Stimulated activated CD4-positive, alpha-beta T cell treated with anti-CD3 and anti-CD28 coated beads, Interleukin-15, amount 100 ng/mL, for 48 hours (primary cell): ENCODE results near the gene HHIPL1.

Experiments used
- DNase-seq, 2 donors: peaks; one replicate each; pipeline ENCODE4 v3.0.0-alpha.2; 2020; ENCODE audit warnings: low read depth in 2 of 2

HHIPL1 gene

DNA sequence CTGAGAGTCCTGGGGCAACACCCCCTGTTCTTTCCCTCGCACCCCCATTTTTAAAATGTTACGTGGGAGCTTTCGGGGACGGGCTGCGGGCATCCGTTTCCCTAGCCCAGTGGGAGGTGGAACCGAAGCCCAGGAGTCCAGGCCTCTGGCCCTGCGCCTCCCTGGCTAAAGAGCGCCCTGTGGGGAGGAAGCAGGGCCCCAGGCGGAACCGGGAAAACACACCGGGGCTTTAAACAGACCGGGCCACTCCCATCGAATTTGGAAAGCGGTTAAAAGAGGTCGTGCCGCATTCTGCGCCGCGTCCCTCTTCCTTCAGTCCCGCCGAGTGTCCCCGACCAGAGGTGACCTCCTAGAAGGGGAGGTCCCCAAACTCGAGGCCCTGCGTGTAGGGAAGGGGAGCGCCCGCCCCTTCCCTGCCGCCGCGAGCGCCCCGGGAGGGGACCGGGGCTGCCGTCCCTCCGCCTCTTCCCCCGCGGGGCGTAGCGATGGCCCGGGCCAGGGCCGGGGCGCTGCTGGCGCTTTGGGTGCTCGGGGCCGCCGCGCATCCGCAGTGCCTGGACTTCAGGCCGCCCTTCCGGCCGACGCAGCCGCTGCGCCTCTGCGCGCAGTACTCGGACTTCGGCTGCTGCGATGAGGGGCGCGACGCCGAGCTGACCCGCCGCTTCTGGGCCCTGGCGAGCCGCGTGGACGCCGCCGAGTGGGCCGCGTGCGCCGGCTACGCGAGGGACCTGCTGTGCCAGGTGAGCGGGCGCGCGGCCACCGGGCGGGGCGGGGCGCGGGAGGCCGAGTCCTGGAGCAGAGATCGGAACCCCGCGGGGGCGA, at the start of gene HHIPL1:
HHIPL1 (plus strand) TSS at position 407 of the 822 bp plus-strand sequence; CDS start at position 486, 79 bp downstream.
- no peak for DNase-seq

DNA sequence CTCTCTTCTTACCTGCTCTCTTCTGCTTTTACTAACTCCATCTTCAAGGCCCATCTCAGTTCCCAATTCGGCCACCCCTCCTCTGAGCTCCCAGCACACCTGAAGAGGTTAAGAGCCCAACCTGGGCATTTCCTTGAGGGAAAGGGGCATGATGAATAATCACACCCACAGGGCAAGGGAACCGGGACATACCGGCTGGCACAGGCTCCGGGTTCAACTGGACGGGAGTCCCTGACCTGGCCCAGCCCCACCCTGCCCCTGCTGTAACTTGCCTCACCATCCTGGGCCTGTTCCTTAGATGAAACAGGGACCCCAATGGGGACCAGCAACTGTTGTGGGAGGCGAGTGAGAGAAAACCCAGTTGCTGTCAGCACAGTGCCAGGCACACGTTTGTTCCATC, 49.4 kb upstream of the HHIPL1 start:
- DNase-seq = no peak

DNA sequence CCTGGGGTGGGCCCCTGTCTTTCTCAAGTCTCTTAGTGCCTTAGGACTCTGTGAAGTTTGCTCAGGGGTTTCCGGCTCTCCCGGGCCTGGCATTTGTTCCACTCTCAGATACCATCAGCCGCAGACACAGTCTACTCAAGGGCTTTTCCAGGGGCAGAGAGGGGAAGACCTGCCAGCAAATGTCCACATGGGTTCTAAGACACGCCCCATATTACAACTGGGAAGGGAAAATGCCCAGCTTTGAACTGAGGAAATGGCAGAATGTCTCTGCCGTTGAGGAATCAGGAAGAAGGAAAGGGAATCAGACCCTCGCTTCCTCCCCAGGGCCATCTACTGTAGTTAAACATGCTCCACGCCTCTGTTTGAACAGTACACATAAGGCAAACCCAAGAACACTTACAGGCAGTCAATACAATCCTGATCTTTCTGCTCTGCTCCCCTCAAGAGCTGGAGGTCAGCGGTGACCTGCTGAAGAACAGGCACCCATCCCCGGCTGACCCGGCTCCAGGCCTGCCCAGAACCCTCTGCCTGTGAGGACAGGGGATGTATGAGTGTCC, 48.8 kb upstream of the HHIPL1 start:
- no peak for DNase-seq

- DNase-seq = no peak
Measured at GRCh38 chr14:99596772-99597171, 48.2 kb upstream of the HHIPL1 start.

DNA sequence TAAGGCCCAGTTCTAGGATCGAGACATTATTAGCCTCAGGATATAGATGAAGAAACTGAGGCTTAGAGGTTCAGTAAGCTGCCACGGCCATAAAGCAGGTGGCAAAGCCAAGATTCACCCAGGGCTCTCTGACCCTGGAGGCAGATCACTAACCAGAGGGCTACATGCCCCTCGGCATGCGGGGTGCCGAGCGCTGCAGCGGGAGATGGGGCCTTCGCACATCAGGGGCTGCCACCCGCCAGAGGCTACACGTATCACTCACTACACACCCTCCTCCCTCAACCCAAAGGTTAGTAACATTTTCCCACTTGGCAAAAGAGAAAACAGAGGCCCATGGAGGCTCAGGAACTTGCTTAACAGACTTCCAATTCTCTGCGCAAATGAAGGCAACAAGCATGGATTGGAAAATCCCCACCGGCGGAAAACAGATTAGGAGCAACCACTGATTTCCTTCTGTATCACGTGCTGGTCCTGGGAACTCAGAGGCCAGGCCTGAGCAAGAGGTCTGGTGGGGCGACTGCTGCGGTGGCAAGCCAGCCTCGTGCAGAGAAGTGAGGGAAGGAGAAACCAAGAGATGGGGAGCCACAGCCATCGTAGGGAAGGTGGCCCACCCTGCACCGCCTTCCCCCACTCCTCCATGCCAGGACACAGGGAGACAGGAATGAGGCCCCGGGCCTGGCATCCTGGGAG, 46.9 kb upstream of the HHIPL1 start:
- no peak for DNase-seq

- DNase-seq = no peak
Measured at GRCh38 chr14:99598774-99599173, 46.2 kb upstream of the HHIPL1 start.

GRCh38 chr14:99599393-99599792, 45.5 kb upstream of the HHIPL1 start:
- DNase-seq = no peak

DNA sequence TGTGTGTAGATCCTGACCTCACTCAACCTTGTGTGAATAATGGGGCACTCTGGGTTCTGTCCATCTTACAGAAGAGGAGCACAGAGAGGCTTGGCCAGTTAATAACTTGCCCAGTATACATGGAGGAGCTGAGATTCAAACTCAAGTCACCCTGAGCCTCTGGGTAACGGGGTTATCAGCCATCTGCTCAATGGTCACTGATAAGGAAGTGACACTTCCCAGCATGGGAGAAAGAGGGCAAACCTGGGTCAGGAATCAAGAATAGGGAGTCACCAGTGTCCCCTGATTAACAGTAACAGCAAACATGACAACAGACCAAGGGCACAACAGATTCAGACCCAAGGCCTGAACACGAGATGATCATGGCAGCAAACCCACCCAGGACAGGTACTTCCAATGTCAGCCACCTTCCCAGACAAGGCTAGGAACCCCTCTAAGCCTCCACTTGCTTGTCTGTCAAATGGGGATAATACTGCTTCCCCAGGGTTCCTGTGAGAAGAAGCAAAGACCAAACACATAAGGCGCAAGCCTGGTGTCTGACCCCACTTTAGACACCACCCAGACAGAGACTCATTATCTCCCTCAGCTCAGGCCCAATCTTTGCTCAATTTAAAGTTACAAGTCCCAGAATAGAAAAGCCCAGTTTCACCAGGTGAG, 44.6 kb upstream of the HHIPL1 start:
- DNase-seq = no peak

DNA sequence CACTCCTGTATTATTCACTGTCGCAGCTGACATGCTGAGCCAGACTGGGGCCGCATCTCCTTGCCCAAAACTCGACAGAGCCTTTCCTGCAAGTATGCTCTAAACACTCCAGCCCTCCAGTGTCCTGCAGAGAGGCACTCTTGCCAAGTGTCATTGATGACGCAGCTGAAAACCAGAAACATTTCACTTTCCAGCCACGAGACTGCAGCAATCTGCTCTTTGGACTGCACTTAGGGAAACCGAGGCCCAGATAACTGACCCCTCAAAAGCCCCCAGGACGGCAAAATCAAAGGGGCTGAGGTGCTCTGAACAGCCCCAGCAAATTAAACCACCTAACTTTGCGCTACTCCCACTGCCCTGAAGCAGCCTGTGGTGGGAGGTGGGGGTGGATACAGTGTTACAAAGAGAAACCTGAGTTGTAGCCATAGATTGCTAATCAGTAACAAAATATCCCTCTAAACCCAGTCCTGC, 43.5 kb upstream of the HHIPL1 start:
- no peak for DNase-seq

GRCh38 chr14:99602054-99602787, 42.7 kb upstream of the HHIPL1 start:
- DNase-seq = no peak

- no peak for DNase-seq
Measured at GRCh38 chr14:99602788-99603415, 42.0 kb upstream of the HHIPL1 start.

GRCh38 chr14:99603471-99604277, 41.3 kb upstream of the HHIPL1 start, which contains the start of gene CCDC85C:
TSS of gene CCDC85C (minus strand) at chr14:99604207. CDS start at chr14:99603959, 248 bp downstream.
- DNase-seq = peak in 1 of 2 donors; percentile 30

- peak; percentile 82 to 88 for DNase-seq
Measured at GRCh38 chr14:99604278-99604765, 40.6 kb upstream of the HHIPL1 start.

GRCh38 chr14:99604766-99605298, 40.1 kb upstream of the HHIPL1 start:
- no peak for DNase-seq

DNA sequence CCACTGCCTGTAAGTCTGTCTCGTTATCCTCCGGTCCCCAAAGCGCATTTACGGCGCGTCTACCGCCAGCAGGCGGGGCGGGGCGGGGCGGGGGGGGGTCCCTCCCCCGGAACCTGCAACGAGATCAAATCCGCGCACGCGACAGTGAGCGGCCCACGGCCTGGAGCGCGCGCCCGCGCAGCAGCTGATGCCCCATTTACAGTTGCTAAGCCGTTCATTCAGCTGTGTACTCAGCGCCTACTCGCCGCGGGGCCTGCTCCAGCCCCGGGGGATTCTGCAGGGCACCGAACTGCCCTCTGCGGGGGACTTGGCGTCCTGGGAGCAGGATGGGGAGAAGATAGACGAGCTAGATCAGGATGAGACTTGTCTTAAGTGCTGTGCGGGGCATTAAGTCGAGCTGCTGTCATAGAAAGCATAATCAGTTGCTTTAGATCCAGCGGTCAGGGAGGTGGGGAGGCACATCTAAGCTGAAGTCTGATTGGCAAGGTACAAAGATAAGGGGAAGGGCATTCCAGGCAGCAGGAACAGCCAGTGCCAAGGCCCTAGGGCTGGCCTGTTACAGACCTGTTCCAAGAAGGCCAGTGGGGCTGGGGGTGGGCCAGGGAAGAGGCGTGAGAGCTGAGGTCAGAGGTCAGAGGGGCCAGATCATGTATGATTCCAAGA, 39.5 kb upstream of the HHIPL1 start:
- DNase-seq = peak; percentile 61 to 63

GRCh38 chr14:99606359-99606758, 38.6 kb upstream of the HHIPL1 start:
- DNase-seq = no peak

- no peak for DNase-seq
Measured at GRCh38 chr14:99608591-99608990, 36.3 kb upstream of the HHIPL1 start.

- no peak for DNase-seq
Measured at GRCh38 chr14:99609245-99610170, 35.4 kb upstream of the HHIPL1 start.
